Lung (tissue), 12 donors: Measurements from ENCODE around the gene C19orf33. TPM values are rescaled to one million over a fixed set of nuclear protein-coding genes. Genes with fewer than 3 reads are reported as not detected.

Source experiments
- ATAC-seq: fragments of 200-7000 bp; cut with Tn5 transposase; one replicate; pipeline ENCODE4 v1.9.1; 2020; ENCODE audit warnings: moderate number of reproducible peaks; ENCODE audit not compliant: insufficient read depth, low FRiP score
- DNase-seq, 3 donors: peaks; one replicate each; pipeline ENCODE4 v3.0.0-alpha.2; 2013 to 2017
- H3K27ac ChIP-seq, 2 donors: one replicate each; pipeline ENCODE4 v1.5.1; 2013; ENCODE audit warnings: mild to moderate bottlenecking in 2 of 2, moderate library complexity in 2 of 2, control low read depth in 1 of 2, inconsistent platforms in 1 of 2, low read depth in 1 of 2, low read length in 1 of 2
- H3K27me3 ChIP-seq, 3 donors: one replicate each; pipeline ENCODE4 v1.5.1; 2013; ENCODE audit warnings: low read length in 2 of 3; ENCODE audit not compliant: control insufficient read depth in 3 of 3, insufficient read depth in 3 of 3
- H3K36me3 ChIP-seq, 4 donors: one replicate each; pipeline ENCODE4 v1.5.1; 2013; ENCODE audit warnings: low read length in 4 of 4, mild to moderate bottlenecking in 1 of 4, moderate library complexity in 1 of 4; ENCODE audit not compliant: control insufficient read depth in 4 of 4, insufficient read depth in 4 of 4
- H3K4me1 ChIP-seq, 5 donors: one replicate each; pipeline ENCODE4 v1.5.1; 2013; ENCODE audit warnings: low read length in 5 of 5, mild to moderate bottlenecking in 2 of 5, moderate library complexity in 1 of 5; ENCODE audit not compliant: control insufficient read depth in 5 of 5, insufficient read depth in 5 of 5
- H3K4me3 ChIP-seq: one replicate; pipeline ENCODE4 v1.5.1; 2013; ENCODE audit warnings: mild to moderate bottlenecking, control low read depth, moderate library complexity
- H3K9ac ChIP-seq, 2 donors: one replicate each; pipeline ENCODE4 v1.5.1; 2013; ENCODE audit warnings: low read length in 2 of 2, control low read depth in 1 of 2; ENCODE audit not compliant: insufficient read depth in 1 of 2
- H3K9me3 ChIP-seq, 4 donors: one replicate each; pipeline ENCODE4 v1.5.1; 2013; ENCODE audit warnings: low read length in 3 of 4, mild to moderate bottlenecking in 1 of 4, moderate library complexity in 1 of 4; ENCODE audit not compliant: control insufficient read depth in 4 of 4, insufficient read depth in 3 of 4
- CTCF ChIP-seq: IDR thresholded peaks from 2 replicates; pipeline ENCODE4 v1.5.1; 2012; ENCODE audit warnings: mild to moderate bottlenecking; ENCODE audit errors: control extremely low read depth, extremely low read depth
- WGBS, 2 donors: extraction: QIAGEN DNeasy Blood & Tissue Kit; methylation state at CpG; one replicate each; pipeline ENCODE4 v1.1.7; 2013; 5-methylcytosine and 5-hydroxymethylcytosine counted together
- polyA plus RNA-seq, 2 donors: library from polyadenylated mRNA; stranded (reverse); fragments of 200-250 nt; gene quantifications; one replicate each; pipeline ENCODE4 v1.2.1, GENCODE V29; 2013
- total RNA-seq, 2 donors: library from RNA; depleted of rRNA in 1 of 2; stranded (reverse); fragments of >200 nt in 1 of 2; gene quantifications; one replicate each; pipeline ENCODE4 v1.2.1, GENCODE V29; 2014 to 2021
- donor health status: control.
- donor health status: control.
- donor health status: Bipolar disorder and iron deficiency.
- donor health status: healthy.
- donor health status: DM: yes; HTN: yes; CAD: no.

The C19orf33 gene
- total and polyA plus RNA-seq, 4 donors = 32.0 to 687 (median 131) TPM

- Histone ChIP-seq H3K9me3 (no peaks in the 10 kb centered on the region), H3K4me3 (no peak overlapping the region), H3K4me1 (peaks cover 0 to 40% (median 12%) of the 10 kb centered on the region in 5 donors), H3K27me3 (peaks cover 0 to 4% (median 0%) of the 10 kb centered on the region in 3 donors), H3K27ac (peak overlapping the region; percentile 85 to 90), H3K9ac (peak overlapping the region in 1 of 2 donors; percentile 70), H3K36me3 (no peaks in the 10 kb centered on the region)
- DNase-seq (no peak), ATAC-seq (no peak)
- 23 to 25% methylated on average over 8 of the region's 8 CpGs for WGBS, 2 donors
- TF ChIP-seq CTCF = no peak
Measured at GRCh38 chr19:38316477-38317067, 12.5 kb downstream of the C19orf33 start.

- TF ChIP-seq CTCF = no peak
- 23 to 38% methylated on average over 11 of the region's 11 CpGs for WGBS, 2 donors
- no peaks in the 10 kb centered on the region for H3K9me3 ChIP-seq
- no peak overlapping the region for H3K4me3 ChIP-seq
- no peak for ATAC-seq
- peak overlapping the region in 1 of 2 donors; percentile 74 for H3K27ac ChIP-seq
- no peak for DNase-seq
- no peak overlapping the region for H3K9ac ChIP-seq
- no peaks in the 10 kb centered on the region for H3K36me3 ChIP-seq
- peaks cover 0 to 4% (median 0%) of the 10 kb centered on the region in 3 donors for H3K27me3 ChIP-seq
- H3K4me1 ChIP-seq = peaks cover 0 to 46% (median 14%) of the 10 kb centered on the region in 5 donors
Measured at GRCh38 chr19:38317104-38317612, 13.1 kb downstream of the C19orf33 start.

- Histone ChIP-seq H3K27ac (peak overlapping the region in 1 of 2 donors; percentile 7), H3K27me3 (peaks cover 0 to 4% (median 0%) of the 10 kb centered on the region in 3 donors), H3K4me1 (peaks cover 0 to 48% (median 14%) of the 10 kb centered on the region in 5 donors), H3K4me3 (no peak overlapping the region), H3K9me3 (no peaks in the 10 kb centered on the region), H3K36me3 (no peaks in the 10 kb centered on the region), H3K9ac (no peak overlapping the region)
- no peak for TF ChIP-seq CTCF
- DNase-seq (peak; percentile 89 to 93 (median 92)), ATAC-seq (no peak)
- WGBS, 2 donors = 24 to 26% methylated on average over 6 of the region's 6 CpGs
Measured at GRCh38 chr19:38318660-38319059, 14.6 kb downstream of the C19orf33 start.
